Hair follicle dermal papilla cell (primary cell): ENCODE measurements around the gene THAP9. TPM values are rescaled to one million over a fixed set of nuclear protein-coding genes. Genes with fewer than 3 reads are reported as not detected.

Experiments used
- small RNA-seq: library from RNA; depleted of rRNA; stranded (forward); fragments of <200 nt; gene quantifications from one replicate; pipeline ENCODE3, GENCODE V24; 2012
- total RNA-seq: library from RNA; depleted of rRNA; stranded (reverse); fragments of >200 nt; gene quantifications from 2 replicates; pipeline ENCODE4 v1.2.3, GENCODE V29; 2012

THAP9 gene
- total RNA-seq, result 5.0 and 5.7 TPM in 2 replicates

GRCh38 chr4:82900411-82901182 lies at the start of gene THAP9:
TSS of gene THAP9 (plus strand) at chr4:82900735. CDS start at chr4:82900803, 68 bp downstream.

GRCh38 chr4:82890901-82891706 lies 9.4 kb upstream of the THAP9 start, which contains the start of gene SEC31A:
TSS of gene SEC31A (minus strand) at chr4:82891153. CDS start at chr4:82881936, 9,217 bp downstream.

Small RNAs within 50 kb of the gene (small RNA-seq; reads per million reads assigned to genes)
- not detected for gene RF00019

Other genes starting within 250 kb of the THAP9 start
- gene SCD5, start 101.9 kb upstream of the THAP9 start, total RNA-seq, result 48.7 and 68.0 TPM in 2 replicates
- gene SEC31A, start 9.6 kb upstream of the THAP9 start, total RNA-seq, result 560 and 634 TPM in 2 replicates
- gene LIN54, start 110.1 kb downstream of the THAP9 start, total RNA-seq, result 11.5 and 13.5 TPM in 2 replicates
- gene COPS4, start 134.4 kb downstream of the THAP9 start, total RNA-seq, result 57.0 and 61.2 TPM in 2 replicates
- gene PLAC8, start 214.0 kb downstream of the THAP9 start, total RNA-seq, result 0.12 and 1.1 TPM in 2 replicates